ENCODE measurements around the gene NRIP1.

DNA sequence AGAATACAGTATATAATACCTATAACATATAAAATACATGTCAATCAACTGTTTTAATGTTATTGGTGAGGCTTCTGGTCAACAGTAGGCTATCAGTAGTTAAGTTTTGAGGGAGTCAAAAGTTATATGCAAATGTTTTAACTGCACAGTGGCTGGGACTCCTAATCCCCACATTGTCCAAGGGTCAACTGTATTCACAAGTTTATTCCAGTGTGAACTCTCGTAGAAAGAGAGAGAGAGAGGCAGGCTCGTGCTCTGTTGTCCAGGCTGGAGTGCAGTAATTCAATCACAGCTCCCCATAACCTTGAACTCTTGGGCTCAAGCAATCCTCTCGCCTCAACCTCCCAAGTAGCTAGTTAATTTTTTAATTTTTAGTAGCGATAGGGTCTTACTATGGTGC lies 66.0 kb downstream of the NRIP1 start:
- TF ChIP-seq, protein P1, sequence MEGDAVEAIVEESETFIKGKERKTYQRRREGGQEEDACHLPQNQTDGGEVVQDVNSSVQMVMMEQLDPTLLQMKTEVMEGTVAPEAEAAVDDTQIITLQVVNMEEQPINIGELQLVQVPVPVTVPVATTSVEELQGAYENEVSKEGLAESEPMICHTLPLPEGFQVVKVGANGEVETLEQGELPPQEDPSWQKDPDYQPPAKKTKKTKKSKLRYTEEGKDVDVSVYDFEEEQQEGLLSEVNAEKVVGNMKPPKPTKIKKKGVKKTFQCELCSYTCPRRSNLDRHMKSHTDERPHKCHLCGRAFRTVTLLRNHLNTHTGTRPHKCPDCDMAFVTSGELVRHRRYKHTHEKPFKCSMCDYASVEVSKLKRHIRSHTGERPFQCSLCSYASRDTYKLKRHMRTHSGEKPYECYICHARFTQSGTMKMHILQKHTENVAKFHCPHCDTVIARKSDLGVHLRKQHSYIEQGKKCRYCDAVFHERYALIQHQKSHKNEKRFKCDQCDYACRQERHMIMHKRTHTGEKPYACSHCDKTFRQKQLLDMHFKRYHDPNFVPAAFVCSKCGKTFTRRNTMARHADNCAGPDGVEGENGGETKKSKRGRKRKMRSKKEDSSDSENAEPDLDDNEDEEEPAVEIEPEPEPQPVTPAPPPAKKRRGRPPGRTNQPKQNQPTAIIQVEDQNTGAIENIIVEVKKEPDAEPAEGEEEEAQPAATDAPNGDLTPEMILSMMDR (IDR thresholded peaks at IDR 0.05), result no peak
- TF ChIP-seq EZH2phosphoT487 (IDR thresholded peaks at IDR 0.05), result no peak
